Measurements from ENCODE around the gene RABEPK. TPM values are rescaled to one million over a fixed set of nuclear protein-coding genes. Genes with fewer than 3 reads are reported as not detected.

RABEPK gene
- total RNA-seq, 2 donors from 2014 or later, result 17.4 to 42.1 TPM

GRCh38 chr9:125277411-125277810 lies 77.1 kb downstream of the RABEPK start:
- no peak overlapping the region for H3K27ac Mint-ChIP-seq

GRCh38 chr9:125280945-125281344 lies 80.6 kb downstream of the RABEPK start:
- H3K9me3 Mint-ChIP-seq, result no peaks in the 10 kb centered on the region
- H3K27me3 Mint-ChIP-seq, result no peaks in the 10 kb centered on the region
- peaks cover 23% of the 10 kb centered on the region for H3K36me3 Mint-ChIP-seq (ENCODE audit: low read depth)
- peaks cover 5% of the 10 kb centered on the region for H3K4me1 Mint-ChIP-seq
- ATAC-seq (replicated peaks), result no peak
- no peak overlapping the region for H3K27ac Mint-ChIP-seq
- H3K4me3 Mint-ChIP-seq, result no peak overlapping the region

More at GRCh38 chr9:125277411-125277810, 77.1 kb downstream of the RABEPK start:
- Mint-ChIP-seq H3K9me3 (no peaks in the 10 kb centered on the region), H3K36me3 (ENCODE audit: low read depth) (peaks cover 35% of the 10 kb centered on the region), H3K4me1 (no peaks in the 10 kb centered on the region), H3K27me3 (no peaks in the 10 kb centered on the region), H3K4me3 (no peak overlapping the region)
- no peak for ATAC-seq (replicated peaks)

Other genes starting within 250 kb of the RABEPK start
- gene SCAI, start 57.0 kb upstream of the RABEPK start, total RNA-seq, result 10 to 100 TPM in 1 of 2 donors, 1 to 10 TPM in 1; 9.7 to 16.1 TPM
- gene PPP6C, start 10.7 kb upstream of the RABEPK start, total RNA-seq, result 10 to 100 TPM; 26.6 to 55.2 TPM
- 100 to 1,000 TPM; 107 to 172 TPM for gene HSPA5, start 40.8 kb downstream of the RABEPK start, total RNA-seq
- gene GAPVD1, start 61.3 kb downstream of the RABEPK start, total RNA-seq, result 10 to 100 TPM; 51.4 to 60.2 TPM

All from activated T-helper 17 cell treated with anti-CD3 and anti-CD28 coated beads, Interleukin-2, amount 50 U/mL, for 72 hours (primary cell).